HCT116 (cell line): Measurements from ENCODE around the gene ZBTB49. TPM values are rescaled to one million over a fixed set of nuclear protein-coding genes. Genes with fewer than 3 reads are reported as not detected.

Experiments
- ATAC-seq: fragments of 200-7000 bp; cut with Tn5 transposase; 2 replicates; pipeline ENCODE4 v1.9.1; 2020; ENCODE audit warnings: mild to moderate bottlenecking, moderate library complexity
- BruUV-seq: library from RNA; stranded (reverse); fragments of 400-500 nt; replicated peaks from 2 replicates; lab custom pipeline; 2021; lab: Mats Ljungman, UMichigan
- CTCF ChIA-PET: fragments of 300-600 bp; sonication (Branson Sonifier 250); formaldehyde crosslinking; loops from one replicate; lab custom pipeline; 2021; ENCODE audit warnings: antibody characterized with exemption; lab: Charles Lee
- POLR2A ChIA-PET: fragments of 300-600, 350-600 bp; sonication (Branson Sonifier 250); formaldehyde crosslinking; loops from one replicate; lab custom pipeline; 2021; ENCODE audit warnings: antibody characterized with exemption; lab: Charles Lee
- RAD21 ChIA-PET, 2 experiments: fragments of 300-600 bp; sonication (Branson Sonifier 250); formaldehyde crosslinking; loops; one replicate each; lab custom pipeline; 2023; ENCODE audit warnings: low total read pairs in 2 of 2; ENCODE audit not compliant: uncharacterized antibody in 2 of 2, unreplicated experiment in 2 of 2, low non-redundant PET in 1 of 2; lab: Charles Lee
- DNase-seq: peaks from one replicate; pipeline ENCODE4 v3.0.0-alpha.2; 2010; ENCODE audit warnings: low read depth, low spot score
- H2AFZ ChIP-seq: fragments of 200-600 bp; shearing (Covaris generic), sonication (generic); 2 replicates; pipeline ENCODE4 v1.6.1; 2017; ENCODE audit warnings: low read depth, mixed run types, mixed read lengths, antibody characterized with exemption, low read length; ENCODE audit not compliant: poor library complexity, severe bottlenecking
- H3K27ac ChIP-seq: 2 replicates; pipeline ENCODE4 v1.5.1; 2012; ENCODE audit warnings: low read depth, low read length
- H3K27me3 ChIP-seq: fragments of 200-600 bp; sonication (generic); 2 replicates; pipeline ENCODE4 v1.6.1; 2016; ENCODE audit warnings: mixed run types, low read length, mixed read lengths; ENCODE audit not compliant: insufficient read depth
- H3K36me3 ChIP-seq, 2 experiments: fragments of 200-500 bp in 1 of 2; fragments of 200-600 bp in 1 of 2; sonication (Bioruptor generic) in 1 of 2; sonication (generic) in 1 of 2; 2 replicates each; pipeline versions ENCODE4 v1.5.1 to v1.6.1; 2014 to 2016; ENCODE audit warnings: low read length in 2 of 2, inconsistent platforms in 1 of 2, mixed read lengths in 1 of 2, mixed run types in 1 of 2; ENCODE audit not compliant: insufficient read depth in 2 of 2, control insufficient read depth in 1 of 2
- H3K4me1 ChIP-seq, 2 experiments: fragments of 200-600 bp in 1 of 2; sonication (generic) in 1 of 2; 2 replicates each; pipeline versions ENCODE4 v1.5.1 to v1.6.1; 2012 to 2017; ENCODE audit warnings: low read length in 2 of 2, inconsistent platforms in 1 of 2, mild to moderate bottlenecking in 1 of 2, mixed read lengths in 1 of 2, mixed run types in 1 of 2, moderate library complexity in 1 of 2; ENCODE audit not compliant: insufficient read depth in 2 of 2, control insufficient read depth in 1 of 2
- H3K4me2 ChIP-seq: fragments of 200-600 bp; sonication (generic); 2 replicates; pipeline ENCODE4 v1.6.1; 2017; ENCODE audit warnings: mixed run types, low read length, mixed read lengths
- H3K4me3 ChIP-seq, 2 experiments: fragments of 200-600 bp in 1 of 2; sonication (generic) in 1 of 2; replicated peaks in 1 of 2; 2 replicates each; pipeline ENCODE4 v1.5.1; 2011 to 2016; ENCODE audit warnings: low read length in 2 of 2, control low read depth in 1 of 2, low read depth in 1 of 2, mild to moderate bottlenecking in 1 of 2, mixed read lengths in 1 of 2, mixed run types in 1 of 2
- H3K79me2 ChIP-seq: fragments of 200-600 bp; sonication (generic); 2 replicates; pipeline ENCODE4 v1.6.1; 2017; ENCODE audit warnings: mild to moderate bottlenecking, mixed run types, low read length, moderate library complexity, mixed read lengths; ENCODE audit not compliant: insufficient read depth
- H3K9ac ChIP-seq: fragments of 200-600 bp; sonication (generic); 2 replicates; pipeline ENCODE4 v1.6.1; 2016; ENCODE audit warnings: low read length, mixed read lengths
- H3K9me2 ChIP-seq: fragments of 200-600 bp; sonication (generic), shearing (Covaris generic); 2 replicates; pipeline ENCODE4 v1.6.1; 2017; ENCODE audit warnings: mixed run types, mild to moderate bottlenecking, moderate library complexity; ENCODE audit not compliant: insufficient read depth
- H3K9me3 ChIP-seq, 2 experiments: fragments of 200-500 bp in 1 of 2; fragments of 200-600 bp in 1 of 2; sonication (Bioruptor generic) in 1 of 2; sonication (generic) in 1 of 2; 2 replicates each; pipeline ENCODE4 v1.6.1; 2014 to 2017; ENCODE audit warnings: low read length in 2 of 2, mixed read lengths in 2 of 2, inconsistent platforms in 1 of 2, low read depth in 1 of 2, mild to moderate bottlenecking in 1 of 2, mixed run types in 1 of 2, moderate library complexity in 1 of 2; ENCODE audit not compliant: control insufficient read depth in 1 of 2, insufficient read depth in 1 of 2
- H4K20me1 ChIP-seq: fragments of 200-600 bp; sonication (generic), shearing (Covaris generic); 2 replicates; pipeline ENCODE4 v1.6.1; 2017; ENCODE audit warnings: mixed run types, mild to moderate bottlenecking, moderate library complexity; ENCODE audit not compliant: insufficient read depth
- ATF3 ChIP-seq: IDR thresholded peaks from 2 replicates; pipeline ENCODE4 v1.6.1; 2012
- CBX3 ChIP-seq: IDR thresholded peaks from 2 replicates; pipeline ENCODE4 v1.6.1; 2012; ENCODE audit warnings: low read depth
- CEBPB ChIP-seq: IDR thresholded peaks from 2 replicates; pipeline ENCODE4 v1.6.1; 2012; ENCODE audit warnings: low read depth
- EGR1 ChIP-seq: IDR thresholded peaks from 2 replicates; pipeline ENCODE4 v1.6.1; 2012; ENCODE audit warnings: low read depth
- EZH2 ChIP-seq: fragments of 200-600 bp; sonication (generic); IDR thresholded peaks from 2 replicates; pipeline ENCODE4 v1.6.1; 2017; ENCODE audit warnings: antibody characterized with exemption, mixed run types
- EZH2phosphoT487 ChIP-seq: fragments of 200-600 bp; IDR thresholded peaks from 2 replicates; pipeline ENCODE4 v1.6.1; 2018; ENCODE audit warnings: antibody characterized with exemption, borderline replicate concordance
- FOSL1 ChIP-seq: IDR thresholded peaks from 2 replicates; pipeline ENCODE4 v1.6.1; 2012; ENCODE audit warnings: low read depth
- JUND ChIP-seq: IDR thresholded peaks from 2 replicates; pipeline ENCODE4 v1.6.1; 2012
- MAX ChIP-seq: IDR thresholded peaks from 2 replicates; pipeline ENCODE4 v1.6.1; 2012
- POLR2A ChIP-seq: IDR thresholded peaks from 2 replicates; pipeline ENCODE4 v1.7.0; 2011; ENCODE audit warnings: borderline replicate concordance; ENCODE audit not compliant: insufficient read depth, insufficient read length; ENCODE audit errors: extremely low read depth
- POLR2AphosphoS5 ChIP-seq: IDR thresholded peaks from 2 replicates; pipeline ENCODE4 v1.6.1; 2011; ENCODE audit warnings: mild to moderate bottlenecking, low read depth, low read length, moderate library complexity
- RAD21 ChIP-seq: IDR thresholded peaks from 2 replicates; pipeline ENCODE4 v1.6.1; 2012; ENCODE audit warnings: low read depth, mild to moderate bottlenecking
- SIN3A ChIP-seq: IDR thresholded peaks from 2 replicates; pipeline ENCODE4 v1.6.1; 2012; ENCODE audit warnings: low read depth
- SP1 ChIP-seq: IDR thresholded peaks from 2 replicates; pipeline ENCODE4 v1.6.1; 2012; ENCODE audit warnings: low read depth
- SRF ChIP-seq: IDR thresholded peaks from 2 replicates; pipeline ENCODE4 v1.6.1; 2012; ENCODE audit warnings: low read depth
- ZBTB33 ChIP-seq: IDR thresholded peaks from 2 replicates; pipeline ENCODE4 v1.6.1; 2011; ENCODE audit warnings: mild to moderate bottlenecking, low read length, moderate library complexity; ENCODE audit not compliant: insufficient replicate concordance; ENCODE audit errors: extremely low read depth
- ZFX ChIP-seq: fragments of 450-650 bp; IDR thresholded peaks from 2 replicates; pipeline ENCODE4 v1.6.1; 2017
- ZNF274 ChIP-seq: fragments of 200-500 bp; sonication (Bioruptor generic); IDR thresholded peaks from 2 replicates; pipeline ENCODE4 v1.6.1; 2014; ENCODE audit warnings: mild to moderate bottlenecking, low read depth, low read length, inconsistent platforms
- intact Hi-C: fragments of 100-400 bp; cut with micrococcal nuclease; formaldehyde crosslinking; loops from 2 replicates; pipeline ENCODE4 v1.10.0; 2022
- total RNA-seq: library from RNA; stranded (reverse); gene quantifications from one replicate; pipeline ENCODE4 v1.2.1, GENCODE V29; 2021; ENCODE audit not compliant: unreplicated experiment

Gene ZBTB49
- total RNA-seq, 1 experiment from 2014 or later = 3.9 TPM

GRCh38 chr4:4339504-4340085 lies 49.5 kb downstream of the ZBTB49 start:
- TF ChIP-seq EZH2 (no peak), CEBPB (no peak), MAX (no peak)
- DNase-seq (no peak), ATAC-seq (no peak)
- H3K79me2 ChIP-seq = no peaks in the 10 kb centered on the region
- H2AFZ ChIP-seq = no peak overlapping the region
- no peak overlapping the region for H3K4me2 ChIP-seq
- H3K27ac ChIP-seq = no peak overlapping the region
- no peaks in the 10 kb centered on the region for H3K9me2 ChIP-seq
- no peaks in the 10 kb centered on the region for H3K36me3 ChIP-seq
- CTCF ChIA-PET = no interaction called here
- no TSS peak for BruUV-seq
- H3K4me1 ChIP-seq = peaks cover 0 to 6% of the 10 kb centered on the region in 2 experiments; a peak in 1 of 4 replicates
- POLR2A ChIA-PET = no interaction called here
- RAD21 ChIA-PET = no interaction called here
- no peaks in the 10 kb centered on the region for H3K27me3 ChIP-seq
- H3K9ac ChIP-seq = no peak overlapping the region
- no peaks in the 10 kb centered on the region for H4K20me1 ChIP-seq
- H3K9me3 ChIP-seq = no peaks in the 10 kb centered on the region
- intact Hi-C loops = no loop called here
- H3K4me3 ChIP-seq = no peak overlapping the region

- no peak overlapping the region for H3K4me3 ChIP-seq
- no peak overlapping the region for H3K9ac ChIP-seq
- H3K79me2 ChIP-seq = no peaks in the 10 kb centered on the region
- no peak for ATAC-seq
- RAD21 ChIA-PET = no interaction called here
- no peaks in the 10 kb centered on the region for H3K9me3 ChIP-seq
- POLR2A ChIA-PET = no interaction called here
- H3K27me3 ChIP-seq = no peaks in the 10 kb centered on the region
- H3K27ac ChIP-seq = no peak overlapping the region
- no TSS peak for BruUV-seq
- CTCF ChIA-PET = no interaction called here
- no peak overlapping the region for H2AFZ ChIP-seq
- no peak overlapping the region for H3K4me2 ChIP-seq
- no peaks in the 10 kb centered on the region for H4K20me1 ChIP-seq
- H3K36me3 ChIP-seq = no peaks in the 10 kb centered on the region
- intact Hi-C loops = no loop called here
- no peak for DNase-seq
- no peaks in the 10 kb centered on the region for H3K4me1 ChIP-seq
- H3K9me2 ChIP-seq = no peaks in the 10 kb centered on the region
- TF ChIP-seq EZH2 = no peak
- TF ChIP-seq CEBPB = no peak
- no peak for TF ChIP-seq ZBTB33
- TF ChIP-seq POLR2AphosphoS5 = no peak
- no peak for TF ChIP-seq ZFX
- no peak for TF ChIP-seq CBX3
- TF ChIP-seq EGR1 = no peak
- no peak for TF ChIP-seq EZH2phosphoT487
- TF ChIP-seq MAX = no peak
- TF ChIP-seq POLR2A = no peak
- no peak for TF ChIP-seq SP1
- TF ChIP-seq SIN3A = no peak
- no peak for TF ChIP-seq JUND
- TF ChIP-seq ZNF274 = no peak
- TF ChIP-seq SRF = no peak
- TF ChIP-seq RAD21 = no peak
- no peak for TF ChIP-seq ATF3
- TF ChIP-seq FOSL1 = no peak
Measured at GRCh38 chr4:4341861-4342650, 52.0 kb downstream of the ZBTB49 start.
